GM18498 (cell line): Measurements from ENCODE around the gene BBS2.
A peak's percentile ranks its signal among the peaks of the same experiment; 100 is the strongest.

Source experiments
- ATAC-seq: cut with Tn5 transposase; IDR thresholded peaks from one replicate; pipeline ENCODE4 v1.9.1; 2021; ENCODE audit warnings: mild to moderate bottlenecking, moderate library complexity; ENCODE audit not compliant: unreplicated experiment

BBS2 gene

GRCh38 chr16:56478281-56479049 lies 41.4 kb downstream of the BBS2 start:
- ATAC-seq = no peak

DNA sequence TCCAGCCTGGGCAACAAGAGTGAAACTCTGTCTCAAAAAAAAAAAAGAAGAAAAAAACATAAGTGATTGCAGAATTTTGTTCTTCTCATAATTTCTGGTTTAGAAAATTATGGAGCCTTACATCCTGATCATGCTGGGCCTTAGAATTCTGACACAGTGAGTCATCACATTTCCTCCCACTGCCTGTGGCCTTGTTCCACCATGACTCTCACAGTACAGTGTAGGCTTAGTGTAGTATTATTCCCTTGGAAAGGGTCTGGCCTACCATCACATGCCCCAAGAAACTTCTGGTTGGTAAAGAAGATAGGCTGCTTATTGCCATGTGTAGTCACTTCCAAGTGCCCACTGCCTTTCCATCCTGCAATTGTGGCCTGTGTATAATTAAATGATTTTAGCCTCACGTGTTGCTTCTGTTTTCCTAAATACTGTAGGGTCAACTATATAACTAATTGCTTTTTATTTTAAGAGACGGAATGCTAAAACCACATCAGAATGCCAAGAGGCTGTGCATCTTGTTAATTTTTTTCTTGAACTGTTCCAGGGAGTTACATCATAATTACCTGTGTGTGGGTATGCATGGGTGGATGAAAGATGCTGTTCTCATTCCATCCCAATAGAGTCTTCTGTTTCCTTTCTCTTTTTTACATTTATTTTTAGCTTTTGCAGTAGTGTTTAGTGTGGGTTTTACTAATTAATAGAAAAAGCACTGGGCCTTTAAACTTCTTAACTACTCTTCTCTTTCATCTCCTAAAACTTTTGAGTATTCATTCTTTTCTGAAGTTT lies 42.5 kb downstream of the BBS2 start:
- no peak for ATAC-seq

DNA sequence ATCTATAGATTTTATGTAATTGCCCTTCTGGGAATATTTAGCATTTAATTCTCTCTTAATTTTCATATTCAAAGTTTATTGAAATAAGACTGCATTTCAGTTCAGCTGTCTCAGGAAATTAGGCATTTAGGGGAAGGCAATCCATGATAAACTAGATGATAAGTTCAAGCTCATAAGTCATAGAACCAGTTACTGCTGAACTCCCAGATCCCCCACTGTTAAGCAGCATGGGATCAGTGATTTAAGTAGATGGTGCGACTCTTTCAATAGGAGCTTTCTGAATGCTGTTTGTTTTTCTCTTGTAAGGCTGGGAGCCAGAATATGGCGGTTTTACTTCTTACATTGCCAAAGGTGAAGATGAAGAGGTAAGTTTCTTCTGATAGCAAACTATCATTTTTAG lies 44.6 kb downstream of the BBS2 start:
- no peak for ATAC-seq

- ATAC-seq = no peak
Observed at GRCh38 chr16:56470666-56471065, 49.2 kb downstream of the BBS2 start.

GRCh38 chr16:56470232-56470631 lies 49.6 kb downstream of the BBS2 start:
- ATAC-seq = no peak

- ATAC-seq = no peak
Observed at GRCh38 chr16:56469748-56470147, 50.1 kb downstream of the BBS2 start.

- ATAC-seq = no peak
Observed at GRCh38 chr16:56468800-56469199, 51.0 kb downstream of the BBS2 start.

GRCh38 chr16:56466344-56466743 lies 53.5 kb downstream of the BBS2 start:
- ATAC-seq = no peak

- no peak for ATAC-seq
Observed at GRCh38 chr16:56463153-56463552, 56.7 kb downstream of the BBS2 start.

DNA sequence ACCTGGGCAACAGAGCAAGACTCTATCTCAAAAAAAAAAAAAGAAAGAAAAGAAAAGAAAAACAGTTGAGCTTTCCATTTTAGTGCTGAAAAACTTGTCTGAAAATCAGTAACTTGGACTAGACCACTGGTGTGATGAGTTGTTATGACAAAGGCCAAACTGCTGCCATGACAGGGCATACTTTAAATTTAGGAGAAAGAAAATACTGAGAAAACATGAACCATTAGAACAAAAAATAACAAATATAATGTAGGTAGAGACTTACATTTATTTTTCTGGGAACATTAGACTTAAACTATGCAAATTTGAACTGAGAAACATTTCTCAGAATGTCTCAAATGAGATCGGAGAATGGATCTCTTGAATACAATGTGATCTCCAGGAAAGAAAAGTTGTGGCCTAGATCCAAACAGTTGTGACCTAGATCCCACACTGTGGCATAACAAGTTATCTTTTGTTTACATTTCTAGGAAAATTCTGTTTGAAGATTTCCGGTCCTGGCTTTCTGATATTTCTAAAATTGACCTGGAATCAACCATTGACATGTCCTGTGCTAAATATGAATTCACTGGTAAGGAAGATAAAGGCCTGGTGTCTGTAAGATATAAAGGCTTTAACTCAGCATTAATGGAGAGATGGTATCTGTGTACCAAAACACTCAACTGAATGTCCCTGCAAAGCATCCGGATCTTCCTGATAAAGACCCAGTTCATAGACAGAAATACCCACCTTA lies 57.6 kb downstream of the BBS2 start:
- ATAC-seq = no peak

DNA sequence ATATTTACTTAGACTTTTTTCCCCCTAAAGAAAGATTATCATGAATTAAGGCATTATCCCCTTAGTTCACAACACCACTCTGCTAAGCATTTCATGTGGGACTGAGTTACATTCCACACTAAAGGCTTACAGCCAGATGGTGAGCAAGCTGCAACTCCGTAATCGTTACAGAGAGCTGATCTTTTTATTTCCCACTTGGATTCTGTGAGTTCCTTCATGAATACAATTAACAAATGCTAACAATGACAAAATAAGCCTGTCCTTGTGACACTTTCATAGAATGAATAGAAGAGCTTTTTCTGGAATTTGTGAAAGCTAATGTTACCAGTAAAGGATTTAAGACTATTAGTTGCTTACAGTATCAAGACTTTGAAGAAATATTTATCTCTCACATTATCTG lies 59.7 kb downstream of the BBS2 start:
- no peak for ATAC-seq

DNA sequence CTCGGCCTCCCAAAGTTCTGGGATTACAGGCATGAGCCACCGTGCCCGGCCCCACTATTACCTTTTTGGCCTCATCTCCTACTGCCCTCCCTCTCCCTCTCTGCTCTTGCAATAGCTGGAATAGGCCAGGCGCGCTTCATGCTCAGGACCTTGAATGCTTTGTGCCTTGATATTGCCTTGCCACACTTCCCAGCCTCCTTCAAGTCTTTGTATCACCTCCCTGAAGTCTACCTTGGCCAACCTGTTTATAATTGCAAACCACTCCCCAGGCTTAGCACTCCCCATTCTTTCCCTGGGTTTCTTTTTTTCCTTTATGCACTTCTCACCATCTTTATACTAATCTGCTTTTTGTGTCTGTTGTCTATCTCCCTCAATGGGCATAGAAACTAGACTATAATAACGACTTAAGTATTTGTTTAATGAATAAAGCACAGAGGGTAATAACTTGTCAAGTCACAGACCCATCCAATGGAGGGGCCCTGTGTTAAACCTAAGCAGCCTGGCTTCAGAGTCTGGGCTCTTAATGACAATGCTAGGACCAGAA lies 61.8 kb downstream of the BBS2 start:
- no peak for ATAC-seq

DNA sequence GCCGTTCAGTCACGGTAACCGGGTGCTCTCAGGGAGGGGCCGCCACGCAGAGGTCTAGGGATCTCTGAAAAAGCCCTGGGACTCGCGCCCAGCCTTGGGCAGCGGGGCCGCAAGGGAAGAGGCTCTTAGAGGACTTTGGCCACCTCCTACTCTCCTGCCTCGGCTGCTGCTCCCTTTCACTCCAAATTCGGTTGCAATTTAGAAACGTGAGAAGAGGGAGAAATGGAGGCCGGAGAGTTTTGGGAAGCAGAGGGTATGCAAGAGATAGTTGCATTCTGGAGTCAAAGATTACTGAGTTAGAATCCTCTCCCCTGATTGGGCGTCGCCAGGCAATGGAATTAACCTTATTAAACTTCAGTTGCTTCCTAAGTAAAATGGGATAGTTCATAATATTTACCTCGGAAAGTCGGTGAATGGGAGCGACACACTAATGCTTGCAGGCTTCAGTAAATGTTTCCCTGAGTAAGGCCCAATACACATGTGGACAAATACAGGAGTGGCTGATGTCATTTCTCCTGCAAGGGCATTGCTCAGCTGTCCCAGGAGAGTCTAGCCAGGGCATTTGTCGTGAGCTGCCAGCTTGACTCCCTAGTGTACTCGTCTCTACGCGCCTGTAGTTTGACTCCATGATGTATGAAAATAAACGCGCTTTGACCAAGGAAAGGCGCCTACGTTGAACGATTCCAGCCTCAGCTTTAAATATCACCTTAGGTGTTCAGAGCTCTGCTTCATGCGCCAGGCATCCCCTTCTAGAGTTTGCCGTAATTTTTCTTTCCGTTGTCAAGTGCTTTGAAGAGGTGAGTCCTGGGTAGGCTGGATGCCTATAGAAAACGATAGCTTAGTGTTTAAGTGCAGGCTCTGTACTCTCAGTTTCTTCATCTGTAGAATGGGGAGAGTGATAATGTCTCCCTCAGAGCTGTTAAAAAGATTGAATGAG lies 67.8 kb downstream of the BBS2 start:
- peak; percentile 48 for ATAC-seq

DNA sequence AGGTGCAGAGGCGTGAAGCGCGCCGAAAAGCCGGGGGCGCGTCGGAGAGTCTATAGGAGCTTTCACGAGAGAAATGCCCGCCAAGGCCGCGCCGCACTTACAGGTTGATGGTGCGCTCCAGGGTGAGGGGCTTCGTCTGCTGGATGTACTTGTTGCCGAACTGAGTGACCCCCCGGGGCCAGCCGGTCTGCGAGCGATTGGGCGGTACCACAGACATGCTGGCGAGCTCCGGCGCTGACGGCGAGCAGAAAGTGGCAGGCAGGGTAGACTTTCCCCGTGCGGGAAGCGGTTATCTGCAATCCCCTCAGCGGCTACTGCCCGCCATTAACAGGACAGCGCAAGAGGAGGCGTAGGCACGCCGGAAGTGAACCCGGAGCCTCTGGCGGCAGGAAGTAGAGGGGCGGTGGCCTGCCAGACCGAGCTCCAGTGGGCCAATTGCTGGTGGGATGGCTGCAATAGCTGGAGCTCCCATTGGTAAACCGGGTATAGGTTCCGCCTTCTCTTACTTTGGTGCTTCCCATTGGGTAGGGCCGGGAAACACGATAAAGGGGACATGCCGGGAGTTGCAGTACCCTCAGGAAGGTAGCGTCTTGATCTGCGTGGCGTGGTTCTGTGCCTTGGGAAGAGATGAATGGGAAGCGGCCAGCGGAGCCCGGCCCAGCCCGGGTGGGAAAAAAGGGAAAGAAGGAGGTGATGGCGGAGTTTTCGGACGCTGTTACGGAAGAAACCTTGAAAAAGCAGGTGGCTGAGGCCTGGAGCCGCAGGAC lies 68.7 kb downstream of the BBS2 start, which contains the start of the genes NUDT21 and OGFOD1:
Gene NUDT21 (minus strand): TSS at position 347 of the 767 bp plus-strand sequence. CDS start 130 bp downstream, at position 217.
Gene OGFOD1 (plus strand): TSS at position 569 of the 767 bp plus-strand sequence. CDS start 59 bp downstream, at position 628.
- peak; percentile 96 for ATAC-seq

DNA sequence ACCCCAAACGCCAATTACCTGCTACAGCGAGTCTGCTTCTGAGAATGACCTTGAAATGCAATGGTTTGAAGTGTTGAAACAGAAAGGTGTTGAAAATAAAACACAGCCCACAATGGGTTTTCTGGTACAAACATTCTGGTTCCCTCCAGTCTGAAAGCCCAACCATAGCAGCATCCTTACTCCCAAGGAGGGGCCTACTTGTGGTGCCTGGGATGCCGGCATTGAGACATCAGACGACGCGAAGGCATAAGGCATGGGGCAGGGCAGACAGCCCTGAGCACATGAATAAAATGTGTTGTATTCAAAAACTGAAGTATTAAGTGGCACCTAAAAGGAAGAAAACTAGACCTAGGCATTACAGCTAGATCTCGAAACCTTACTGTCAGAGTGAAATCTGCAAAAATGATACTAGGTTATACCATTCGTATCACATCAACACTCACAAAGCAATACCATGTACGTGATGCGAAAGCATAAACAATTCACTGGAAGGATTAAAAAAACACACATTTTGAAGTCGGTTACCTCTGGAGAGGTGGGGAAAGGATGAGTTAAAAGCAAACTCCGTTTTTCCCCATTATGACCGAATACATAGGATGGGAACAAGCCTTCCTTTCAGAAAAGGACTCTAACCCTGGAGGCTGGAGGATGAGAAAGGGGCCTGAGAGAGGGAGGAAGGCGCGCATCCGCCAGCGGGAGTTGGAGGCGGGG lies 69.4 kb downstream of the BBS2 start:
- ATAC-seq = peak; percentile 31

- ATAC-seq = no peak
Observed at GRCh38 chr16:56448005-56448404, 71.8 kb downstream of the BBS2 start.

DNA sequence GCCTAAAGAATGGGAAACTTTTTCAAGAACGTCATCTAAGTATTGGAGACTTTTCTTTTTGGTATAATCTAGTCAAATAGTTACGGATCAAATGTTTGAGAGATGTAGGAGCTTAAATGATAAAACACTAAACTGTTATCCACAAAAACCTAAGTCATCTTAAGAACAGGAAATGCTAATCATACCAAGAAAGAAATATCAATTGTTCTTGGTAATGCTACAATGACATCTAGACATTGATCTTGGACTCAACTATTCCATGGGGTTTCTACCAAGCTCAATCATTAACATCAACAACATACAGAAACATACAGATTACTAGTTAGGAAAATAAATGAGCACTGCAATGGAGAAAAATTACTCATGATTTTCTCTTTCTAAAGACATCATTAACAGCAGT lies 72.5 kb downstream of the BBS2 start:
- no peak for ATAC-seq

- no peak for ATAC-seq
Observed at GRCh38 chr16:56438038-56438437, 81.8 kb downstream of the BBS2 start.

DNA sequence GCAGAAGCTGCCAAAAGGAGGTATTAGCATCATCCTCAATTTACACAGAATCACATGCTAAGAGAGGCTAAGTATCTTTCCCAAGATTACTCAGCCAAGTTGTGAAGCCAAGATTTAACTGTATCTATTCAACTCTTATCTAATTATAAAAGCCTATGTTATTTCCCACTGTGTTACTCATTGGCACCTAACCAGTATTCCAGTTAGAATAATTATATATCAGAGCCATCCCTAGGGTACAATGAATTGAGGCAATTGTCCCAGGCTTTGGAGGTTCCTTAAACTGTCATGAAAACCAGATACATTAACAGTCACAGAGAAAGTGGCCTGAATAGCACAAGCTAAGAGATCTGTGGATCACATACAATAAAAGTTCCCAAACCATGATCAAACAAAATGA lies 83.6 kb downstream of the BBS2 start:
- ATAC-seq = no peak
